HL-60 (cell line): Measurements from ENCODE around the gene GUCY1A2.

ENCODE experiments used
- CTCF ChIP-seq: IDR thresholded peaks from one replicate; pipeline ENCODE4 v1.5.1; 2011; ENCODE audit warnings: low read length, control low read depth, inconsistent platforms; ENCODE audit not compliant: insufficient read depth
- GABPA ChIP-seq: IDR thresholded peaks from 2 replicates; pipeline ENCODE4 v1.6.1; 2012; ENCODE audit warnings: low read depth
- POLR2AphosphoS5 ChIP-seq: IDR thresholded peaks from 2 replicates; pipeline ENCODE4 v1.6.1; 2012; ENCODE audit warnings: low read depth
- REST ChIP-seq: IDR thresholded peaks from 2 replicates; pipeline ENCODE4 v1.6.1; 2012; ENCODE audit warnings: low read depth; ENCODE audit not compliant: insufficient replicate concordance

GRCh38 chr11:106904826-106905225 lies 113.5 kb downstream of the GUCY1A2 start:
- no peak for TF ChIP-seq CTCF
- no peak for TF ChIP-seq GABPA
- TF ChIP-seq REST: no peak
- TF ChIP-seq POLR2AphosphoS5: no peak
